Activated CD8-positive, alpha-beta memory T cell treated with anti-CD3 and anti-CD28 coated beads for 1 hour (primary cell): Measurements from ENCODE around the gene GRID1.
"Not testable (repeated sequence)": the region's sequence is repeated elsewhere in the genome, so short reads cannot be mapped to it uniquely, and the experiment has no call there.

Experiments
- DNase-seq, 2 donors: peaks; one replicate each; pipeline ENCODE4 v3.0.0-alpha.2; 2020; ENCODE audit warnings: low read depth in 1 of 2; ENCODE audit errors: extremely low read depth in 1 of 2

GRID1 gene

DNA sequence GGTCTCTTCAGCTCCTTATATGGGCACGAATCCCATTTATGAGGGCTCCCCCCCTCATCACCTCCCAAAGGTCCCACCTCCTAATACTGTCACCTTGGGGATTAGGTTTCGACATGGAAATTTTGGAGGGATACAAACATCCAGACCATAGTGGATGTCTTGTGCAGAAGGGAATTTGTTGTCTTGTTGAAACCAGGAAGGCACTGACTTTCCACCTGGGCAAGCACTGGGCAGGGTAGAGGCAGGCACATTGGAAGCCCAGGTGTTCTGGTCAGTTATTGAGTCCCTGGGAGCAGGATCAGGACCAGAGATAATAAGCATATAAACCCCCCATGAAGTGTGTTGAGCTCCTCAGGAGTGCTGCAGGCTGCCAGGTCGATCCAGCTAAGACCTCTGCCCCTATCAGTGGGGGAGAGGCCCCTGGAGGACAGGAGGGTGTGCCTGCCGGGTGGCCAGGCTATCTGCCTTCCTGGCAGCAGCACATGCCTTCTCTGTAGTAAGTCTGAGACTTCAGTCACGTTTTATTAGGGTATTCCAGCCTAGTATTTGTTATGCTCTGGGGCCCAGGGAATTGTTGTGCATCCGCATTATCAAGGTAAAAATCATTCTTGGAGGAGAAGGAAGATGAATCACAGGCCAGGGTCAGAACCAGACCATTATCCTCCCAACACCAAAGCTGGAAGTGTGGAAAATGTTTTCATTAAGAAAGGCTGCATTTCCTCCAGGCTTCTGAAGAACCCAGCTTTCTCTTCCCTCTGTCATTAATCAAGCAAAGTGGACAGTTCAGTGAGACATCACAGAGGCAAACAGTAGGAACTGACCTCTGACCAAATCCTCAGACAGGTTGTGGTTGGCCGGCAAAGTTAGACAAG, 503.1 kb downstream of the GRID1 start:
- DNase-seq = no peak

DNA sequence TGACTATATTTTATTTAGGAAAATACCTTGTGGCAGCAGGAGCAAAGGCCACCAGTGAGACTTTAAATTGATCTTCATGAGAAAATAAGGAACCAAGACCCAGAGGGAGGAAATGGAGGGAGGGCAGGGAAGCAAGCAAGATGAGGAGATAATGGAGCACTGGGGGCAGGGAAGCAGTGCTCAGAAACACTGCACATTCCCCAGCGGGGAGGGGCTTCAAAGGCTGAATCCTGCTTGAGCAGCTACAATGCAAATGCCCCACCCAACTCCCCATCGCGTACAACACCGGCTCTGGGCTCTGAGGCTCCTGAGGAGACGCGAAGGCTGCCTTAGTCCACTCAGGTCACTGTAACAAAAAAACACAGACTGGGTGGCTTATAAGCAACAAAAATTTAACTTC, 503.8 kb downstream of the GRID1 start:
- no peak for DNase-seq

DNA sequence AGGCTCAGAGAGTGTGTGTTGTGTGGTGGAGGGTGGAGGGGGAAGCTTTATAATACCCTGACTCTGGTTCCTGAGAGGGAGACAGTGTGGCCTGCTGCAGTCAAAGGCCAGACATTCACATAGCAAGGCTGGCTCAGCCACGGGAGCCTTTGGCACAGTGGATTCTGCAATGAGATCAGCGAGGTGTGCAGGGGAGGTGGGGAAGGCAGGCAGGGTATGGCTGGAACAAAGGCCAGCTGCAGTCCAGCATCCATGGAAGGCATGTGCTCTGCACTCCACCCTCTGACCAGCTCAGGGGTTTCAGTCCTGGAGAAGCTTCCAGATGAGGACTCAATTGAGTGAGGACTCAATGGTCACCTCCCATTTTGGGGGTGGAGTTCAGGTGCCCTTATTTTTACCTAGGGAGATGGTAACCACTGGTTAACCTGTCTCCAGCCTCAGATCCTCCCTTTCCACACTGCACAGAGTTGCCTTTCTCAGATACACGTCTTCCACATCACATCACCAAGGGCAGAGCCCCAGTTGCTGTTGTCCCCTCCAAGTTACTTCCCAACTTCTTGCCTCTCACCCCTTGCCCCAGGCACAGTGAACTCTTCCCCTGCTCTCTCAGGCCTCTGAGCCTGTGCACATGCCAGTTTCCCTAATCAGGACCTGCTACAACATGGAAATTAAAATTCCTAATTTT, 504.9 kb downstream of the GRID1 start:
- no peak for DNase-seq

DNA sequence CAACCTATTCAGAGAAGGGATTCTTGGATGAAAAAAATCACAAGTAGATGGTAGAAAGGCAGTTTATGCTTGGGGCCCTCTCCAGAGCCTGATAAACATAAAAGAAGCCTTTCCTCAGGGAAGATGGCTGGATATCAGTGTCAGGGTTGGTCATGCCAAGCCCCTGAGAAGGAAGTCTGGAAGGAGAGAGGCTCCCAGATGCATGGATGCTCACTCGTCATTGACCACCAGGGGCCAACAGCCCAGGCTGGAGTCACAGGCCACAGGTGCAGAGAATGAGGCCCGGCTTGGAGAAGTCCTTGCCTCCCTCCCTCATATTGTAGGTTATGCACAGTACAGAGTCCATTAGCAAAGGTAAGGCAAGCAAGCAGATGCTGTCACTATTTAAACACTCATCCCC, 506.7 kb downstream of the GRID1 start:
- DNase-seq = no peak

DNA sequence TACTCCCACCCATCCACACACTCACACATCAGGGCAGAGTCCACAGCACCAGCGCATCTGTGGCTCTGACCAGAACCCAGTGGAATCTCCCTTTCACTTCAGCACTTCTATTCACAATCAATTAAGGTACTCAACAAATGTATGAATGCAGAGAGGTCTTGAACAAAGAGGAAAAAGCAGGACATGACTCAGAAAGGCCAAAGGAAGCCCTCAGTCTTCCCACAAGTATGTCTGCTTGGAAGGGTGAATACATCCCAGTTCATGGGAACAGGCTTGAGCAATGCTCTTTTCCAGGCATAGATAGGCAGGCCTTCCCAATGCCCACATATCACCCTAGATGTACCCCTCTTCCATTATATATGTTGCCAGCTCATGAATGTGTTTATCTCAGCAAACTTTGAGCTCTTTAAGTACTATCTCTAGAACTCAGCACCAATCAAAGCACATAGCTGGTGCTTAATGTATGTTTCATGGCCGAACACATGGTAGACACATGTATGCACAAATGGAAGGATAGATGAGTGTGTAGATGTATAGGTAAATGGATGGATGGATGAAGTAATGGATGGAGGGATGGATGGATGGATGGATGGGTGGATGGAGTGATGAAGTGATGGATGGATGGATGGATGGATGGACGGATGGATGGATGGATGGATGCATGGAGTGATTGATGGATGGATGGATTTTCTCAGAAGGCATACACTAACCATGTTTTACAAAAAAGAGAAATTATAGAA, 507.6 kb downstream of the GRID1 start:
- no peak for DNase-seq

DNA sequence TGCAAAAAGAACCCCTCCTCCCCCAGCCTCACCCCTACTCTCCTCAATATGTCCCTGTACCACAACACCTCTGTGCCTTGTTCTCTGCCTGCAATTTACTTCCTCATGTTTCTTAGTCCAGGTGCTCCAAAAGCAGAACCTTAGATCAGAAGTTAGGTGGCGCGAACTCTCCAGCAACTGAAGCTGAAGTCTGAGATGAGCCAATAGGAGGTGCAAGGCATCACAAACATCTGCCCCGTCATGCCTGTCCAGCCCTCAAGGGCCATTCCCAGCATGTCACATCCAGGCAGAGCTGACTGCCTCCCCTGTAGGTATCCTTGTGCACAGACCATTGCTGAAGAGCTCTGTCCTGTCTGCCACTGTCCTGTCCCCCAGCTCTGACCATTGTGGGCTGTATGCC, 508.8 kb downstream of the GRID1 start:
- no peak for DNase-seq

DNA sequence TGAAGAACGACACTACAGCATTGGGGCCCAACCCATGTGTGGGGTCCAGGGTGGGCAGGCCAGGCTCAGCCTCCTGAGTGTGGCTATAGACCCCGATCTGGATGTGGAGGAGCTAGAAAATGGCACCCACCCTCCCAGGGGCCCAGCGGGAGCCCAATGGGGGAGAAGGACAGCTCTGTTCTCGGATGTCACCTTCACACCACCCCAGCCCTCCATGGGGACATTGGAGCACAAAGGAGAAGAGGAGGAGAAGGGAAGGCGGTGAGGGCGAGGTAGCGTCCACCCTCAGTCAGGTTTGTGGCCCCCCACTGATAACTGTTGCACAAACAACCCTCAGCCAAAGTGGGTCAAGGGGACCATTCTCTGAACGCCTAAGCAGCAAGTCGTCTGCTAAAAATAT, 509.3 kb downstream of the GRID1 start:
- DNase-seq = no peak

DNA sequence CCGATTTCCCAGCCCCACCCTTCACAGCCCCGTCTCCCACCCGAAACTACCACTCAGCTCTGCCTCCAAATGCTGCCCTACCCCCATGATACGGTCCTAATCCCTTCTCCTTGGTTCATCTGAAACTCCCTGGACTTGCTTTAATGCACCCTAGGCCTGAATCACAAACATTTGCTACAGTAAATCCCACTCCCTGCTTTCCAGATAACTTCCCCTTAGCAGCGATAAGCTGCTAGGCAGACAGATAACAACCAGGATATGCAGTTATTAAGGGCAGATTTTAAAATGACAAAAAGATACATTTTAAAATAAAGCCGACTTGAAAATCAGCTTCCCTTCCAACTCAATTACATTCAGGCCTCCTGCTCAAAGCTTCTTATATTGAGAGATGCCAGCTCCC, 514.7 kb downstream of the GRID1 start:
- DNase-seq = no peak

DNA sequence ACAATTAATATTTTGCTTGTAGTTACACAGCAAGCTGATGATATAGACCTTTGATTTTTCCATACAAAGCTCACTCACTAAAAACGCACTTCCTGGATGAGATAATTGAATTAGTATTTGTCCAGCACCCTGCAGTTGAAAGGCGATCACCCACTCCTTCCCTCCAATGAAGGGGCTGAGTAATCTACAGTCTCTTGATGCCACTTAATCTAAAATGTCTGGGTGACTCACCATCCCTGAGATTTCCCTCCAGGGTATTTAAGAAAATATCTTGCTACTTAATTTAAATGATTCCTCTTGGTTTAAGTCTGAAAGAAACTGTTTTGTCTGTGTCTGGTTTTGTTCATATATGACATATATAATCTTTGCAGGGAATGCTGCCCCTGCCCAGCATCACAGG, 515.3 kb downstream of the GRID1 start:
- no peak for DNase-seq

DNA sequence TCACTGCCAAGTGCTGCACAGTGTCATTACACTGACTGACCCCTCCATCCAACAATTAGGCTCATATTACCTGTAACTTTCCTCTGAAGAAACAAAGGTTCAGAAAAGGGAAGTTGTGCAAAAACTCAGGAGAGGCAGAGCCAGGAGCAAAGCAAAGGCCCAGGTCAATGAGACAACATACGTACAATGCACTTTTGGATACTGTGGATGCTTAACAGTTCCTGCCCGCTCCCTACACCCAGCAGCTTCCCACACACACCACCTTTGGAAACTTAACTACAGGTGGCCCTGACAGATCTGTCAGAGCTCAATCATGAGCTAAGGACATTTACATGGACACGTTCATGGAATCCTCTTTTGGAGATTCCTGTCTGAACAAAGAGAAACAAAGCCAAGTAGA, 515.9 kb downstream of the GRID1 start:
- no peak for DNase-seq

DNA sequence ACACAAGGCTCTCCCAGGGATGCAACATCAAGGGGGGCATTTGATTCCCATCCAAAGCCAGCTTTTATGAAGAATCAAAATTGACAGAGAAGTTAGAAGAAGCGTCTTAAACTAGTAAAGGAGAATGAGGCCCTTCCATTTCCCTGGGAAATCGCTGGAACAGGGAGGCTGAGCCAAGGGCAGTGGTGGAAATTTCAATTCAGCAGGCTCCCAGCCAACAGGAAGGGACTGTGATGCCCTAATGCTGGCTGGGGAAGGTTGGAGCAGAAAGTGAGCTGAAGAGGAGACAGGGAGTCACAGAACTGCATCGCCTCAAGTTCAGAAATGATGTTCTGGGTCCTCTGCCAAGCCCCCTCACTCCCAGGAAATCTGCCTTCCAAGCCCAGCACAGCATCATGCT, 517.3 kb downstream of the GRID1 start:
- no peak for DNase-seq

DNA sequence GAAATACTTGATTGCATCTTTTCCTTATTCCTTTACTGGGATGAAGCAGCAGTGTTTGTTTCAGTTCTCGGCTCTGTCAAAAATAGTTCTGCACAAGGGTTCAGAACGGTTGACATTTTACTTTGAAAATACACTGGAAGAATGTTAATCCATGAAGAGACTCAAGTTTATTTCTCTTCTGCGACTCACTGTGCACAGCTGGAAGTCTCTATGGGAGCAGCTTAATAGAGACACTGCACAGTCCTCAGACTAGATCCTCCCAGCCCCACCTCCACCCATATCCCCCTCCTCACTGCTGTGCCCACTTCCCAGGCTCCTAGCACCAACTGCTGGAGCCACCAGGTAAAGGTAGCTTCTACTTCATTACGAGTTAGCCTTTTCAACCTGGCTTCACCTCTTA, 517.8 kb downstream of the GRID1 start:
- DNase-seq = no peak

DNA sequence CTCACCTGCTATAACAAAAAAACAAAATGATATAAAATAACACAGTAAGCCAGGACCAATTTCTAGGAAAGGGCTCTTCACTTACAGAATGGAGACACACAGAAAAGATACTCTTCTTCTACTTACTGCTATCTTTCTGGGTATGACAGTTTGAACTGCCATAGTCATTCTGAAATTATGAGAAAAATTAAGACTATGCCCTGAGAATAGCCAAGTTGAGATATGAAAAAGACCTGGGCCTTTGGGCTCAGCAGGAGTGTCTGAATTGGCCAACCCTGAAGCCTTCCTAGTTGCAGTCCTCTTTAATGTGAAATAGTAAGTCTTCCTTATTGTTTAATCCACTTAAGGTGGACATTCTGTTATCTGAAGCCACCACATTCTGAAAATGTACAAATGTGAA, 519.5 kb downstream of the GRID1 start:
- no peak for DNase-seq

DNA sequence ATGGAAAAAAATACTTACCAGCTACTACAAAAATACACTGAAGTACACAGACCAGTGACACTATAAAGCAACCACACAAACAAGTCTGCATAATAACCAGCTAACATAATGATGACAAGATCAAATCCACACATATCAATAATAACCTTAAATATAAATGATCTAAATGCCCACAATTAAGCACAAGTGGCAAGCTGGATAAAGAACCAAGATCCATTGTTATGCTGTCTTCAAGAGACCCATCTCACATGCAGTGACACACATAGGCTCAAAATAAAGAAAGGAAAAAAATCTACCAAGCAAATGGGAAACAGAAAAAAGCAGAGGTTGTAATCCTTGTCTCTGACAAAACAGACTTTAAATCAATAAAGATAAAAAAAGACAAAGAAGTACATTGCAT, 527.9 kb downstream of the GRID1 start:
- not testable (repeated sequence) for DNase-seq

DNA sequence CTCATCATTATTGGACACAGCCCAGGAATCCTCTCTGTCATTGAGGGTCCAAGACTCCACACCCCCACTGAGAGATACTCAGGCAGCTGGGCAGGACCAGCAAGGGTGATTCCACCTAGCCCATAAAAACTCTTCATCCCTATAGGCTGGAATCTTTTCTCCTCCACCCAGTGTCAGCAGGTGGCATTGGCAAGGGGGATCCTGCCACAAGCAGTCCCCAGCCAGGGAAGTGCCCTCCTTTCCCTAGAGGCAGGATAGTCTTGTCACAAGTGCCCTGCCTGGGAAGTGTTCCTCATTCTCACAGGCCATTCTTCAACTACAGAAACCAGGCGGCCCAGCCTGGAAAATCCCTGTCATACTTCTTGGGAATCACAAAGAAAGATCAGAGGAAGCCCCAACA, 533.6 kb downstream of the GRID1 start:
- no peak for DNase-seq

DNA sequence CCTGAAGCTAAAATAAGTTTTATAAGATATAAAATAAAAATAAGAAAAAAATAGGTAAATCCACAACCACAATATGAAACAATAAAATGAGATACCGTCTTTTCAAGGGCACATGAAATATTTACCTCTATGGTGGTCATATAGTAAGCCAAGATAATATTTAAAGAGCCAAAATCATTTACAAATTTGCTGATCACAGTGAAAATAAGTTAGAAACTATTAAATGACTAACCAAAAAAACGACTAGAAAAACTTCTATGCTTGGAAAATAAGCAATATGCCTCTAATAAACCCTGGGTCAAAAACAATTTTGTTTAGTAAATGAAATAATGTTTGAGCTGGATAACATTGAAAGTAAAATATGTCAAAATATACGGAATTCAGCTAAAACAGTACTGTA, 535.2 kb downstream of the GRID1 start:
- DNase-seq = no peak

DNA sequence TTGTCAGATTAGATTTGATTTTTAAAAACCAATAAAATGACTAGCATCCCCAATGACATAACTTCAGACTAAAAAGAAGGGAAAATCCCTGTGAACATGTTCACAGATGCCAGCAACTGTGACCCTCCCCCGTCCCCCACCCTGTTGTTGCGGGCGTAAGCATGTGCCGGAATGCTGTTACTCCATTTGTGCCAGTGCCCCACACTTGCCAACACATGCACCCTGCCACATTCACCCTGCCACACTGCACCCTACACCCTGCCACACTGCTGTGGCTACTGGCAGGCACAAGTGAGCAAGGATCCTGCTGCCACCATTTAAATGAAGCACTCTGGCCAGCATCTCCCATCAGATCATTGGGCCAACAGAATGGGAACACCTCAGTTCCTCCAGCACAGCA, 540.2 kb downstream of the GRID1 start:
- no peak for DNase-seq

DNA sequence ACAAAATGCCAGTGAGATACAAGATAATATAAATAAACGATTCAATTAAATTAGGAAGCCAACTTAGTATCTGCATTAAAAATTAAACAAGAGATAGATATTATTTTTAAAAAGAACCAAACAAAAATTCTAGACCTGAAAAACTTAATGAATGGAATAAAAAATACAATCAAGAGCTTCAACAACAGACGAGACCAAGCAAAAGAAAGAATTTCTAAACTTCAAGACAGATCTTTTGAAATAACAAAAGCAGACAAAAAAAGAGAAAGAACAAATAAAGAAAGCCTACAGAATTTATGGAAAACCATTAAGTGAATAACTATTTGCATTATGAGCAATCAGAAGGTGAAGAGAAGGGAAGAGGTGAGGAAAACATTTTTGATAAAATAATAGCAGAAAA, 555.2 kb downstream of the GRID1 start:
- no peak for DNase-seq

DNA sequence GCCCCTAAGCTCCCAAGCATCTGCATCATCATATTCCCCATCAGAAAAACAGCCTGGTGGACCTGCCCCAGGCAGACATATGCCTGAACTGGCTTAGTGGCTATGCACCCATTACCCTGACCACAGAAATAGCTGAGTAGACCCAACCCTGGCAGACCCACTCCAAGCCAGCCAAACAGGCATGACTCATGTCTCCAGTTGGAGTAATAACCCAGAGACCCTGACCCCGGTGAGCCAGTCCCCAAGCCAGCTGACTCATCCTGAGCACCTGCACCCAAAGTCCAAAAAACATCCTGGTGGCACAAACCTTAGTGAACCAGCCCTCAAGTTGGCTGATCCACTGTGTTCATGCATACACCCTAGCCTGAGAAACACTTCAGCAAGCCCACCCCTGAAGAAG, 555.9 kb downstream of the GRID1 start:
- DNase-seq = no peak

DNA sequence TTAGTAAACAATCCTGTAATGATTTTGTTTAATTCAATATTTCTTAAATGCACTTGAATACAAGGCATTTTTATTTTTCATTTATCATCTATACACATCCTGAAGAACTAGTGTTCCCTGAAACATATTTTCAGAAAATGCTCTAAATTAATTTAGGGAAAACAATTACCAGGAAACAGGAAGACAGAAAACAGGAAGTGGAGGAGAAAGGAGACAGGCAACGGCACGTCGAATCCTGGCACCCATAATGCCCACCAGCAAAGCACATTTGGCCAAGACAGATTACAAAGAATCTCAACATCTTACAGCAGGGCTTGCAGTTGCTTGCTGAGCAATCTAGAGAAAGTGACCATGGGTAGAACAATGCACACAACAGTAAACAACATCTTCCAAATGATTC, 571.1 kb downstream of the GRID1 start:
- DNase-seq = no peak

DNA sequence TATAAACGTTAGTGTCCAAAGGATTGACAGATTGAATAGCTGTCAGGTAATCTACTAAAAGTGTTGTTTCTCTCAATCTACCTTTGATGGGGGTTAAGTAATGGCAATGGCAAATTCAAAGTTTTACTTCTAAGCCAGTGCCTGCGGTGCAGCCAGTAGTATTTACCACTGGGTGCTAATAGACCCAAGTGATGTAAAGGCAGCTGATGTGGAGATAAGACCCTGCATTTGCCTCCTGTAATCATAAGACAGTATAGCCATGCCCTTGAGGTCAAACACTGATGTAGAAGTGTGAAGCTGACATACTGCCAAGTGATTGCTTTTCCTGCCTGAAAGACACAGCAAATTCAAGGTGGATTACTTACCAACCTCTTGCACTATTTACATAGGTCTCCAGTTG, 572.0 kb downstream of the GRID1 start:
- no peak for DNase-seq

DNA sequence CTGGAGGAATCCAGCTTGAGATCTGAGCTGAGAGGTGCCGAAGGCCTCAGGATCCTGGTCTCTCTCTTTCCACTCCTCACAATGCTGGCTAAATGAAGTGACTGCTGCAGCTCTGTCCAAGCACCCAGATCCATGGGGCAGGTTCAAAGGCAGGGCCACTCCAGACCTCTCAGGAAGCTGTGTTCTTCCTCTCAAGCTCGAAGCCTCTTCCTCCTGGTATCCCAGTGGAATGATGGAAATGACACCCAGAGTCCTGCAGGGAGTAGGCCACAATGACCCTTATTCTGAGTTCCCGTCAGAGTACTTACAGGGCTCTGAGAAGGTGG, 574.1 kb downstream of the GRID1 start:
- no peak for DNase-seq
